Left lung (tissue), 10 donors: ENCODE data around the gene CIDEA. TPM values are rescaled to one million over a fixed set of nuclear protein-coding genes. Genes with fewer than 3 reads are reported as not detected.

Source experiments
- ATAC-seq: fragments of 200-7000 bp; cut with Tn5 transposase; one replicate; pipeline ENCODE4 v1.9.1; 2020; ENCODE audit warnings: moderate library complexity
- DNase-seq, 4 donors: peaks; one replicate each; pipeline ENCODE4 v3.0.0-alpha.2; 2013 to 2020
- H3K27ac ChIP-seq, 2 donors: fragments of 200-600 bp; sonication (generic) in 1 of 2; one replicate each; pipeline versions ENCODE4 v1.5.0 to v1.8.0; 2020 to 2021
- H3K27me3 ChIP-seq, 2 donors: fragments of 200-600 bp; sonication (generic) in 1 of 2; one replicate each; pipeline versions ENCODE4 v1.5.0 to v1.8.0; 2020 to 2021
- H3K36me3 ChIP-seq, 2 donors: fragments of 200-600 bp; sonication (generic) in 1 of 2; one replicate each; pipeline versions ENCODE4 v1.5.0 to v1.8.0; 2020 to 2021
- H3K4me1 ChIP-seq, 2 donors: fragments of 200-600 bp; one replicate each; pipeline ENCODE4 v1.8.0; 2021
- H3K4me3 ChIP-seq, 2 donors: fragments of 200-600 bp; sonication (generic) in 1 of 2; one replicate each; pipeline versions ENCODE4 v1.5.0 to v1.8.0; 2020 to 2021; ENCODE audit warnings: mild to moderate bottlenecking in 1 of 2
- H3K9me3 ChIP-seq, 2 donors: fragments of 200-600 bp; sonication (generic) in 1 of 2; one replicate each; pipeline versions ENCODE4 v1.5.0 to v1.8.0; 2020 to 2021
- intact Hi-C, 2 donors: fragments of 100-400 bp; cut with DNase I; formaldehyde crosslinking; loops; one replicate each; pipeline versions ENCODE4 v1.11.2 to v1.14.2; 2022
- polyA plus RNA-seq, 6 donors: library from polyadenylated mRNA; unstranded; fragments of 120-200 nt; gene quantifications; one replicate each; pipeline ENCODE4 v1.2.1, GENCODE V29; 2013; ENCODE audit not compliant: insufficient read length in 6 of 6
- total RNA-seq, 2 donors: library from RNA; stranded (reverse); fragmentation: NEBNext Ultra II Directional; extraction: Animal tissue kit (Norgen Biotek cat#: 25700); gene quantifications; one replicate each; pipeline ENCODE4 v1.2.1, GENCODE V29; 2021
- TF ChIP-seq, protein P1 (sequence below), 2 donors: fragments of 200-600 bp; sonication (generic) in 1 of 2; IDR thresholded peaks; one replicate each; pipeline versions ENCODE4 v1.5.0 to v1.8.0; 2021; ENCODE audit warnings: antibody characterized with exemption in 2 of 2
- donor health status: DM: no; HTN: yes; CAD: no.
- donor health status: DM: no; HTN: no; CAD: no.

CIDEA gene
- total and polyA plus RNA-seq, 8 donors: 0.77 to 2.2 (median 1.8) TPM; not detected in 2

DNA sequence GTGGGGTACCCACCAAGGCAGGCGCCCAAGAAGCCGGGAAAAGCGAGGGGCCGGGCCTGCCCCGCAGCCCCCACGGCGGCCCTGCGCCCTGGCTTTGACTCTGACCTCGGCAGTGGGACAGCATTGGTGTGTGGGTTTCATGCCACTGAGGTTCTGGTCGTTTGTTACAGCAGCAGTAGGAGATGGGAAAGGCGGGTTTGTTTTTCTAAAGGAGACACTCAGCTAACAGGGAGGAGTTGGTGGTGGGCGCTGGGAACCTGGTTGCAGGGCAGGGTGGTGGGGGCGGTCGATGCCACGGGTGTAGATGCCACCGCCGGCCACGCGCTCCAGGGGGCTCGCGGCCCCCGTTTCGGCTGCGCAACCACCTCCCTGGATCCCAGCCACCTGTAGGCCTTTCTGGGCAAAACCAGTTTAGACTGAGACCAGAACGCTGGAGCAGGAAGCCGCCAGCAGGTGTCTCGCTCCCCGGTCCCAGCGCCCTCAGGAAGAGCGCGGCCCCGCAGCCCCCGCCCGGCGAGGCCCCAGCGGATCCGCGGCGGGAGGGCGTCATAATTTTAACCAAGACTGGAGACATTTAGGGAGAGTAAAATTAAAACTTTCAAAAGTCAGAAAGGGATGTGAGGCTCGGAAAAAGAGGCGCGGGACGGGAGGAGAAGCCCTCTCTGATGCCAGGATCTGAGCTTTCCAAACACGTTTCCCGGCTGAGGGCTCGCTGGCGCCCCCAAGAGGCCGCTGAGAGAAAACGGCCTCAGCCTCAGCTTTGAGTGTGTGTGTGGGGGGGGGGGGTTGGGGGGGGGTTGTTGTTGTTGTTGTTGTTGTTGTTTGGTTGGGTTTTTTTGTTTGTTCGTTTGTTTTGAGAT, 17.4 kb downstream of the CIDEA start:
- peaks cover 0 to 4% of the 10 kb centered on the region in 2 donors for H3K4me1 ChIP-seq
- intact Hi-C loops: no loop called here
- peak; percentile 68 to 88 (median 82) for DNase-seq
- ATAC-seq: peak; percentile 95
- peaks cover 0 to 4% of the 10 kb centered on the region in 2 donors for H3K27me3 ChIP-seq
- peak overlapping the region in 1 of 2 donors; percentile 48 for H3K27ac ChIP-seq
- H3K4me3 ChIP-seq: peak overlapping the region; percentile 11 to 39
- no peaks in the 10 kb centered on the region for H3K36me3 ChIP-seq
- H3K9me3 ChIP-seq: no peaks in the 10 kb centered on the region
- TF ChIP-seq, protein P1, sequence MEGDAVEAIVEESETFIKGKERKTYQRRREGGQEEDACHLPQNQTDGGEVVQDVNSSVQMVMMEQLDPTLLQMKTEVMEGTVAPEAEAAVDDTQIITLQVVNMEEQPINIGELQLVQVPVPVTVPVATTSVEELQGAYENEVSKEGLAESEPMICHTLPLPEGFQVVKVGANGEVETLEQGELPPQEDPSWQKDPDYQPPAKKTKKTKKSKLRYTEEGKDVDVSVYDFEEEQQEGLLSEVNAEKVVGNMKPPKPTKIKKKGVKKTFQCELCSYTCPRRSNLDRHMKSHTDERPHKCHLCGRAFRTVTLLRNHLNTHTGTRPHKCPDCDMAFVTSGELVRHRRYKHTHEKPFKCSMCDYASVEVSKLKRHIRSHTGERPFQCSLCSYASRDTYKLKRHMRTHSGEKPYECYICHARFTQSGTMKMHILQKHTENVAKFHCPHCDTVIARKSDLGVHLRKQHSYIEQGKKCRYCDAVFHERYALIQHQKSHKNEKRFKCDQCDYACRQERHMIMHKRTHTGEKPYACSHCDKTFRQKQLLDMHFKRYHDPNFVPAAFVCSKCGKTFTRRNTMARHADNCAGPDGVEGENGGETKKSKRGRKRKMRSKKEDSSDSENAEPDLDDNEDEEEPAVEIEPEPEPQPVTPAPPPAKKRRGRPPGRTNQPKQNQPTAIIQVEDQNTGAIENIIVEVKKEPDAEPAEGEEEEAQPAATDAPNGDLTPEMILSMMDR (IDR thresholded peaks at IDR 0.05): peak; percentile 39 to 54

DNA sequence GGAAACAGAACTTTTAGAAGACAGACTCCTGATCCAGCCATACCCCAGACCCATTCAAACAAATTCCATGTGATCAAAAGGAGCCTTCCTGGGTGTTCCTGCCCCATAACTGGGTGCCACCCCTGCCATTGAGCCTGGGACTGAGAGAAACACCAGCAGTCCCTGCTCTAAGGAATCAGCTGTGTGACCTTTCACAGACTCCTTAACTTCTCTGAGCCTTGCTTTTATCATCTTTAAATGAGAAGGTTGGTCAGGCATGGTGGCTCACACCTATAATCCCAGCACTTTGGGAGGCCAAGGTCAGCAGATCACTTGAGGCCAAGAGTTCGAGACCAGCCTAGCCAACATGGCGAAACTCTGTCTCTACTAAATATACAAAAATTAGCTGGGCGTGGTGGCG, 20.6 kb downstream of the CIDEA start:
- Histone ChIP-seq H3K4me3 (no peak overlapping the region), H3K27ac (no peak overlapping the region), H3K4me1 (peaks cover 0 to 16% of the 10 kb centered on the region in 2 donors), H3K9me3 (no peaks in the 10 kb centered on the region), H3K27me3 (peaks cover 0 to 4% of the 10 kb centered on the region in 2 donors), H3K36me3 (no peaks in the 10 kb centered on the region)
- TF ChIP-seq, protein P1 (IDR thresholded peaks at IDR 0.05): no peak
- intact Hi-C loops: no loop called here
- DNase-seq (no peak), ATAC-seq (no peak)

DNA sequence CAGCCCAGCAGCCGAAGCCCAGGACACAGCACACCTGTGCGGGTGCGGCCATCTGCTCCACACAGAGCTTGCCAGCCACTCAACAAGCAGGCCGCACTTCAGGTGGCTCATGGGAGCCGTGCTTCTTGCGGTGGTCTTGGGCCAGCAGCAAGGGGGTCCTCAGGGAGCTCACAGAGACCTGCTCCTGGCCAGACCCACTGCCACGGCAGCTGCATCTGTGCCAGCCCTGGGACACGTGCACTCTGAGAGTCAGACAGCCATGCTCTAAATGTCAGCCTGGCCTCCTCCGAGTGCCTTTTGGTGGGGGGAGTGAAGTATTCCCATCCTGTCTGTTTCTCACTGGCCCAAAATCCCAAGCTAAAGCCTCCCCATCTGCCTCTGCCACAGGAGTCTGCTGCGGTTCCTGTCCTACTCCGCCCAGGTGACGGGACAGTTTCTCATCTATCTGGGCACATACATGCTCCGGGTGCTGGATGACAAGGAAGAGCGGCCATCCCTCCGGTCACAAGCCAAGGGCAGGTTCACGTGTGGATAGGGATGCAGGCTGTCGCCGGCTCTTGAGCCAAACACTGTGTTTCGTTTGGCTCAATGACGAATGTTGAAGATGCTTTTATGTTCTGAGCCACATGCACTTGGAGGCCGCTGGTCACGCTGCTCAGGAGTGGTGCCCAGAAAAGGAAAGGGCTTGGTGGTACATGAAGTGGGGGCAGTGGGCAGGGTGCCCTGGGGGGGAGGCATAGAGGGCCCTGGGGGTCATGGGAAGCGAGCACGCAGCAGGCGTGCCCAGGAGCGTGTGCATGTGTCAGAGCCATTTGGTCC, 22.8 kb downstream of the CIDEA start:
- Histone ChIP-seq H3K36me3 (no peaks in the 10 kb centered on the region), H3K27ac (no peak overlapping the region), H3K9me3 (no peaks in the 10 kb centered on the region), H3K27me3 (no peaks in the 10 kb centered on the region), H3K4me3 (no peak overlapping the region), H3K4me1 (peaks cover 0 to 12% of the 10 kb centered on the region in 2 donors)
- TF ChIP-seq, protein P1 (IDR thresholded peaks at IDR 0.05): no peak
- ATAC-seq (no peak), DNase-seq (no peak)
- intact Hi-C loops: no loop called here

DNA sequence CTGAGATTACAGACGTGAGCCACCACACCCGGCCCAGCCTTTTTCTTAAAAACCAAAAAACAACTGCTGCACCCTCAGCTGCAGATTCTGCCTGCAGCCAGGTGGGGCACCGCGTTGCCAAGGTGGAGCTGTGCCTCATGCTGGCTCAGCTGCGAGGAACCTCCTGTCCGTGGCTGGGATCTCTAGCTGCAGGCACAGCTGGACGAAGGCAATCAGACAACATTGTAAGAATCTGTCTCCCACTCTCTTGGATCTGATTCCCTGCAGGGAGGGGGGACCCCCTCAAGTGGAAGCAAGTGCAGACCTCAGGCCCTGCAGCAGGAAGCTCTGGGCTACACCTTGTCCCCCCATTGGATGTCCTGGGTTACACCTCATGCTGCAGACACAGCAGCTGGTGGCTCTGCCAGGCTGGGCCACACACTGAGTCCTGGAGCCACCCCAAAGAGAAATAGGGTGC, 24.1 kb downstream of the CIDEA start:
- ATAC-seq: peak; percentile 9
- peaks cover 0 to 12% of the 10 kb centered on the region in 2 donors for H3K4me1 ChIP-seq

More for the DNA sequence above, 24.1 kb downstream of the CIDEA start:
- H3K9me3 ChIP-seq: no peaks in the 10 kb centered on the region
- H3K36me3 ChIP-seq: no peaks in the 10 kb centered on the region
- no peaks in the 10 kb centered on the region for H3K27me3 ChIP-seq
- TF ChIP-seq, protein P1 (IDR thresholded peaks at IDR 0.05): no peak
- no peak for DNase-seq
- peak overlapping the region; percentile 80 to 91 for H3K27ac ChIP-seq
- intact Hi-C loops: no loop called here
- peak overlapping the region in 1 of 2 donors; percentile 20 for H3K4me3 ChIP-seq
